ENCODE measurements around the gene RPS21.

Gene RPS21

DNA sequence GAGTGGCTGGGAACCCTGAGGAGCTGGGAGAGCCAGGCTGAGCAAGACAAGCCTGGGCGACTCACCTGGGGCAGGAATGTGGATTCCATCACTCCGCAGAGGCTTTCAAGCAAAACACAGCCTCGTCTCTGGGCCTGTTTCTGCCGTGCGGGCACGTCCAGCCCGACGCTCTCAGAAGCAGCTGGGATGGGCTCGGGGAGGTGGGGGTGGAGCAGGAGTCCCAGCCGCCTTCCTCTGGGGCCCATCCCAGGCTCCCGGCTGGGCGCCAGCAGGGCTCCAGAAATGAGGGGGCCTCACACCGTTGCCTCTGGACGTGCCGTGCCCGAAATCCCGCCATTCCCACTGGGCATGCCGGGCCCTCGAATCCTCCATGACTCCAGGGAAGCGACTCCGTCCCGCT, 8.7 kb upstream of the RPS21 start:
- DNase-seq (ENCODE audit: low read depth): no peak

DNA sequence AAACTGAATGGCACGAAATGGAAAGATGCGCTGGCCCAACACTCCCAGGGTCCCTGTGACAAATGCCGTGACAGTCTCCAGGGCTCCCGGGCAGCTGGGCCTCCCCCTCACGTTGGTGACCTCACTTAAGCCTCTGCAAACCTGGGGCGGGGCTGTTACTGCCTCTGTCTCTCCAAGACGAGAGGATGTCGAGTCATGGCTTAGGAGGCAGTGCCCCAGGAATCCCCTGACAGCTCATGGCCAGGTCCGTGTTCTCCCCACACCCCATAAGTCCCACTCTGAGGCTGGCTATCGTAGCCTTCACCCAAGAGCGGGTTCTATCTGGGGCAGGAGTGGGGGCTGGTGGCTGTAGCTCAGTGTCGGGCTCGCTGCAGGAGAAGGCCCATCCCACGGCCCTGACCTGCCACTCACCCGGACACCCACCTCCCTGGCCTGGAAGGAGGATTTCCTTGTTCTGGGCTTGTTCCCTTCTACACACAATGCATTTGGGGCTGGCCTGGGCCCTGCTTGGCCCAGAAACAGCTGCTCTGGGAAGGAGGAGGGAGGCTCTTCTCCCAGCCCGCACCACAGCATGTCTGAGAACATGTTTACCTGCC, 5.6 kb upstream of the RPS21 start:
- no peak for DNase-seq (ENCODE audit: low read depth)

DNA sequence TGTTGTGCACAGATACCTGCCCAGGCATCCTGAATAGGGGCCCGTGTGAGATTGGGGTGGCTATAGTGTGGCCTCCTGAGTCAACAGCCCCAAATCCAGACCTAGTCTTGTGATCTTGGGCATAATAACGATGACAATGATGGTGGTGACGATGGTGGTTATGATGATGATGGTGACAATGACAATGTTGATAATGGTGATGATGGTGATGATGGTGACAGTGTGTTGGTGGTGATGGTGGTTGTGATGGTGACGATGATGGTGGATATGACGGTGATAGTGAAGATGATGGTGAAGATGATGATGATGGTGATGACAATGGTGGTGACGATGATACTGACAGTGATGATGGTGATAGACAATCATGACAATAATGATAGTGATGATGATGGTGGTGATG, 5.1 kb upstream of the RPS21 start:
- no peak for DNase-seq (ENCODE audit: low read depth)

- peak; percentile 62 for DNase-seq (ENCODE audit: low read depth)
These were observed 4.4 kb upstream of the RPS21 start for GRCh38 chr20:62382306-62383198.

- DNase-seq (ENCODE audit: low read depth): no peak
These were observed 463 bp downstream of the RPS21 start for GRCh38 chr20:62387219-62387913.

DNA sequence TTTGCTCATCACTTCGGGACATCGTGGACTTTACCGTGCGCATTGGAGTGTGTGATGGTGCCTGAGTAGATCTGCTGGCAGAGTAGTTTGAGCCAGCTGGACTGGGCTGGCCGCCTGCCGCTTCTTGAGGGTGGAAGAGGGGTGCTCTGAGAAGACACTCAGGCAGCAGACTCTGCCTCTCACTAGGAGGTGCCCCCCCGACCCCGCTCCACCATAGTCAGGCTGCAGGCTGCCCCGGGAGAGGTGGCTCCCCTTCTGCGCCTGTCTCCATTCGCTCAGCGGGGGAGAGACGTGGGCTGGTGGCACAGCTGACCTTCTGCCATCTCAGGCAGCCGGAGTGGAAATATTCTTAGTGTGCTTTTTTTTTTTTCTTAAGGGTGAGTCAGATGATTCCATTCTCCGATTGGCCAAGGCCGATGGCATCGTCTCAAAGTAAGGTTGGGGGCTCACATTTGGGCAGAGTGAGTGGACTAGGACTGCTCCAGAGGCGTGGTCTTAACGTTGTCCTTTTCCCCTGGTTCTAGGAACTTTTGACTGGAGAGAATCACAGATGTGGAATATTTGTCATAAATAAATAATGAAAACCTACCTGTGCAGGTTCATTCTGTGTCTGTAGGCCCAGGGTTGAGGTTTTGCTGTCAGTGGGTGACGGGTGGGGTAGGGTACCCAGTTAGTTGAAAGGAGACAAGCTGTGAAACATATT, 1.2 kb downstream of the RPS21 start:
- DNase-seq (ENCODE audit: low read depth): no peak

- no peak for DNase-seq (ENCODE audit: low read depth)
These were observed 2.1 kb downstream of the RPS21 start for GRCh38 chr20:62388839-62389600.

DNA sequence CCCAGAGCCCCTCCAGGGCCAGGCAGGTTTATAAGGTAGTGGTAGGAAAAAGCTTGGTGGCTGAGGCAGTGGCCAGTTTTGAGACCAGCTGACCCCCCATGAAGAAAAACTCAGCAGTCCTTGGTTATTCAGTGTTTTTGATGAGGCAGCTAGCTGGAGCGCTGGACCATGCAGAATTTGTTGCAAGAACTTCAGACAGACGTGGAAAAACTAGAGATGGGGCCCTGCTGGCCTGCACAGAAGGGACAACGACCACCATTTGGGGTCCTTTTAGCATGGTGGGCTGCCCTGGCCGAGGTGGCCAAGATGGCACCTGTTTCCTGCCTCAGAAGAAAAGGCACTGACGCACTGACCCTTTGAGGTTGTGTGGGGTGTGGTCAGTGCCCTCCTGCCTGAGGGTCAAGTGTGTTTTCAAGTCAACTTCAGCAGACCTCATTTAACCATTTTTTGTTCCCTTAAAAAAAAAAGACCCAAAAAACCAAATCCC, 2.7 kb downstream of the RPS21 start:
- DNase-seq (ENCODE audit: low read depth): no peak

DNA sequence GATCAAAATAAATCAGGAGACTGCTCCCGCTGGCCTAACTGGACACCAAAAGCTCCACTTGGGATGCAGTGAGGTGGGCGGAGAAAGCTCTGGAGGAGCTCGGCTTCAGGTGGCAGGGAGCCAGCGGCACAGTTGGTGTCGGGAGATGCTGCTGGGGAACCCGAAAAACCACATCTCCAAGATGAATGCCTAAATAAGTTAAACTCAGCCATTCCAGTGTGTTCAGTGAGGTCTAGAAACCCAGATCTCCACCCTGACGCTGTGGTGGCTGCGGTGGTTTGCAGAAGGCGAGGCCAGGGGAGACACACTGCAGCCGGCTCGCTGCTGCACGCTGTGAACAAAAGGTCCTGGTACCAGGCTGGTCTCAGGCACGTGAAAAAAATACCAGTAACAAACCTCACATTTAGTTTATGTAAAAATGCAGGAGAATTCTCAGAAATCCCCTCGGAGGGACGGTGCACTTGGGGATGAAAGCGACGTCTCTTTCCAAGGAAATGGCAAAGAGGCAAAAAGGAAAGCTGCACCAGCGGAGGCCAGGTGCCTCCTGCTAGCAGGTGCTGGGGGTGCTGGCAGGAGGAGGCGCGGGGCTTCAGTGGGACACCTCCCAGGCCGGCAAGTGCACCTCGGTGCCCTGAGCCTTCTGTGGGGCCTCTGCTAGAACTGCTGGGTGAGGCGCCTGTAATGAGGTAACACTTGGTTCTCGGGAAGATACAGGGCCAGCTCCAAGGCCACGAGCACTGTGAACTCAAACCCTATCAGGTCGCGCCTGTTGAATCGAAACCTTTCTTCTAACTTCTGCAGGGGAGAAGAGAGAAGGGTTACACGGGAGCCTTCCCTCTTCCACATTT, 3.6 kb downstream of the RPS21 start:
- DNase-seq (ENCODE audit: low read depth): no peak

DNA sequence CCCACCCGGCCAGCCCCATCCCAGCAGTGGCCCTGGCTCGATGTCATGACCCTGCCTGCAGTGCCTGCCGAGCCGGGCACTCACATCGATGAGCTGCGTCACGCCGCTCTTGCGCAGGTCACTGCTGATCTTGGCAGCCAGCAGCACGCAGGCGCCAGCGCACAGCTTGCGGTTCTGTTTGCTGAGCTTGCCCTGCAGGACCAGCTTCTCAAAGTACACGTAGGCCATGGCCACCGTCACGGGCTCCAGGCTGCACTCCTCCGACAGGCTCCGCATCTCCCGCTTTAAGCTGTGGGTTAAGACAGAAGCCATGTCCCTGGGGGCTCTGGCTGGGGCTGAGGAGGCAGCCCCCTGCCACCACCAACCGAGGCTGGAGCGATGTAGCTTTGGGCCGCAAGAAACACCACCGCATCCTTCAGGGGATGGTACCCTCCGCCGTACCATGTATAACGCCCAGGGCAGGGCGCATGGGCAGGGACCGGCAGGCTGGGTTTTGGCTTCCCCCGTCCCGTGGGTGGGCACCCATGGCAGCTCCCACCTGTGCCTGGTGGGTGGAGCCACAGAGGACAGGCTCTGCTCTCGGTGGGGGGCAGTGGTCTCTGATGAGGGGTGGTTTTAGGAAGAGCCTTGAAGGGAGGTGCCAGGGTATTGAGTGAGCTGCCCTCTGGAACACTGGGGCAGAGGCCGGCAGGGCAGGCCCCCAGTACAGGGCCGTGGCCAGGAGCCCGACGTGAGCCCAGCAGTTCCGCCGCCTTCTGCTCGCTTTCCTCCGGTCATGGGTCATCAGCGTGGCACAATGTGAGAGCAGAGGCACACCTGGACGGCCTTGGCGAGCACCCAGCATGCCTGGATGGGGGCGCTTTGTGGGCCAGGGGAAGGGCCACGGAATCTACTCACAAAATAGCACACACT, 4.5 kb downstream of the RPS21 start:
- DNase-seq (ENCODE audit: low read depth): no peak

GRCh38 chr20:62392077-62392418, 5.1 kb downstream of the RPS21 start:
- DNase-seq (ENCODE audit: low read depth): no peak

- no peak for DNase-seq (ENCODE audit: low read depth)
These were observed 5.9 kb downstream of the RPS21 start for GRCh38 chr20:62392621-62393334.

GRCh38 chr20:62393335-62393665, 6.4 kb downstream of the RPS21 start:
- no peak for DNase-seq (ENCODE audit: low read depth)

DNA sequence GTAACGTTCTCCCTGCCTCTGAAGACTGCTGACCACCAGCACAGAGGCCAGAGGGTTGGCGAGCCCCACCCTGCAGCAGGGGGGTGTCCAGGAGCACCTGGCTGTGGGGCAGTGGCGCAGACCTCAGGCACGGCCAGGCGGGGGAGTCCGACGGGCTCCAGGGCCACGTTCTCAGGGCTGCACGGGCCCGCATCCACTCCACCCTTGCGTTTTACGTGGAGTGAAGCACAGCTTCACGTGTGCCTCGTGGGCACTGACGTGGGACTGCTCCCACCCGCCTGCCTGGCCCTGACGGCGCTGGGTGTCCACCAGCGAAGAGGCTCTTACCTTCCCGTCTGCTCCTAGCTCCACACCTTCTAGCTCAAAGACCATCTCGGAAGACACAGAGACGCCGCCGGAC, 6.9 kb downstream of the RPS21 start:
- no peak for DNase-seq (ENCODE audit: low read depth)

GRCh38 chr20:62394248-62395245, 7.6 kb downstream of the RPS21 start:
- no peak for DNase-seq (ENCODE audit: low read depth)

- no peak for DNase-seq (ENCODE audit: low read depth)
These were observed 8.7 kb downstream of the RPS21 start for GRCh38 chr20:62395311-62396242.

All from activated T-helper 1 cell treated with Interleukin-2 at 50 U/mL for 16 hours (primary cell).